Measurements from ENCODE around the gene CLEC3B.

The CLEC3B gene

GRCh38 chr3:45003859-45004258 lies 22.2 kb upstream of the CLEC3B start:
- no peak for DNase-seq

DNA sequence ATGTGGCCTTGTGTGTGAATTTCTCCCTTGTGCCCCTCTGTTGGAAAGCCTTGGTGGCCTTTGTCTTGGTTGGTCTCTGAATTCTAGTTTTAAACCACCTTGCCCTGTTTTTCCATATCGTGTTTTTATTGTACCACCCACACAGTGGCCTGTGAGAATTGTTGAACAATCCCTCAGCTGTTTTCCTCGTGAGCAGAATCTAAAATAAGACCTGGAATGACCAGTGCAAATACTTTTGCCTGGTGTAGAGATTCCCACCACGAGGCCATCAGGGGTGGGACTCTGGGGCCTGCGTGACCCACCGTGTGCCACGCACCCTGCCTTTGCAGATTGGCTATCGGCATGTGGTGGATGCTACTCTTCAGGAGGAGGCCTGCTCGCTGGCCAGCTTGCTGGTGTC lies 19.0 kb upstream of the CLEC3B start:
- no peak for DNase-seq

DNA sequence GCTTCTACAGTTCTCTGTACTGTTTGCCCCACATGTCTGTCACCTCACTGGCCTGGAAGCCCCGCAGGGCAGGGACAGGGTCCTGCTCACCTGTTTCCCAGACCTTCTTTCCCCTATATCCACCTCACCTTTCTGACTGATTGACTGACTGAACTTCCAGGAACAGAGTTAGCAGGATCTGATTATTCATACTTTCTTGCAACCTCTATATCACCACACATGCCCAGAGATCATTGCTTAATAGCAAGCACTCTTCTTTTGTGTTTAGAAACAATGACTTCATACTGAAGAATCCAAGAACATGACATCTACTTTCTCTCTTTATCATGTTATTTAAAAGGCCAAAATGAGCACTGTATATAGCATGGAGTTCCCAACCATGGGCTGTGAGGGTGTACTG lies 18.0 kb upstream of the CLEC3B start:
- no peak for DNase-seq

GRCh38 chr3:45009868-45010267 lies 16.2 kb upstream of the CLEC3B start:
- DNase-seq, result no peak

DNA sequence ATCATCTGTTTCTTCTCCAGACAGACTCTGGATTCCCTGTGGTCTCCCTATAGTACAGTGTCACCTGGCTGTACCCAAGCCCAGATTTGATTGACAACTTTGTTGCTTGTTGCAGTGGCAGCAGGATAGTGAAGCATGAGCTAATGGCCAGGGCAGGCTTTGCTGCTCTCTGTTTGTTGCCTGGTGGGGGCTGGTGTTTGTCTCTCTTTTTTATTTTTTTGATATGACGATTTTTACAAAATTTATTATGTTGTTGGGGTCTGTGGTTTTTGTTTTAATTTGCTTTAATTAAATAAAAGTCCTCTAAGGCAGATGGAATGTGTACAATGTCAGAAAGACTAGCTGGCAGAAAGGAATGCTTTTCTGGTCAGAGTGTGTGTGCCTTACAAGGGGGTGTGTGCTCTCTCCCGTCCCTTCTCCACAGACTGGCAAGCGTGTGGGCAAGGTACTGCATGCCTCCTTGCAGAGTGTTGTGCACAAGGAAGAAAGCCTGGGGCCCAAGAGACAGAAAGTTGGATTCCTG lies 15.2 kb upstream of the CLEC3B start:
- no peak for DNase-seq

DNA sequence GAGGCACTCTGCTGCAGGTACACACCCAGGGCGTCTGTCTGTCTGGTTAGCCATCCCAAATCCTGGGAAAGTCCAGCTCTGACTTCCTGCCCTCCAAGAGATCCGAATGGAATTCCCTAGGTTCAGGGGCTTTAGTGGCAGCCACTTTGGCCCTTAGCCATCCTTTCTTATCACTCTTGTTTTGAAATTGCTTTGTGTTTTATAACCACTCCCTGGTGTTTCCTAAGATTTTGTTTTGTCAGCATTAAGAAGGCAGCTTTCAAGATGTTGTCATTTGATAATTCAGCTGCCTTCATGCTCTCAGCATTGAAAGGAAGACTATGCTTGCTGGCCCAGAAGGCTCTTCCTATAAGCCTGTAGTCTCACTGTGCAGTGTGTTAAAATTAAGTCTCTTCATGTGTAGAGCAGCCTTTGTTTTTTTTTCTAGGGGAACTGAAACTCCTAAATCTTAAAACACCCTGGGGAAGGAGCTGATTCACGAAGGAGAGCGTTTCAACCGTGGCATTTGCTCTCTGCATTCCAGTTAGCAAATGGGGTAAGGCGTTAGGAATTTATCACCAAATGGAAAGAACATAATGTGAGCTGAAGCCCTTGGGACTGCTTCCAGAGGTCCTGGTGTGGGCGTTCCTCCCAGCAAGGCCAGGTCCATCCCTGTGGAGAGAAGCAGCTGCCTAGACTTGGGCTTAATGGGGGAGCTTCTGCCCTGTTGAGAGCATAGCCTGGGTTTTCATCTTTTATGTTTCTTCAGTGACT lies 14.2 kb upstream of the CLEC3B start:
- DNase-seq, result no peak

GRCh38 chr3:45012577-45012976 lies 13.5 kb upstream of the CLEC3B start:
- no peak for DNase-seq

- no peak for DNase-seq
These were observed 9.2 kb upstream of the CLEC3B start for GRCh38 chr3:45016916-45017315.

DNA sequence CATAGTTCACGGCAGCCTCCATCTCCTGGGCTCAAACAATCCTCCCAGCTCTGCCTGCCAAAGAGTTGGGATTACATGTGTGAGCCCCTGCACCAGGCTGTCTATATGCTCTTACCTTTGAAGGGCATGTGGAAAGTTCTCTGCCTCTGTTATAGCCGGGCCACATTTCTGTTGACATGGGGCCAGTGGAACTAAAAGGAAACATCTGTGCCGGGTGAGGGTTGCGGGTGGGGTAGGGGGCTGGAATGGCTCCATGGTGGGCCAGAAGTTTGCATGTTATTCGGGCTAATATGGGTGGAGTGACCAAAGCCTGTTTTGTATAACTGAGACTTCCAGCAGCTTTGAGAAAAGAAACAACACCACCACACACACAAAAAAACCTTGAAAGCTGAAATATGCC lies 8.3 kb upstream of the CLEC3B start:
- DNase-seq, result no peak

DNA sequence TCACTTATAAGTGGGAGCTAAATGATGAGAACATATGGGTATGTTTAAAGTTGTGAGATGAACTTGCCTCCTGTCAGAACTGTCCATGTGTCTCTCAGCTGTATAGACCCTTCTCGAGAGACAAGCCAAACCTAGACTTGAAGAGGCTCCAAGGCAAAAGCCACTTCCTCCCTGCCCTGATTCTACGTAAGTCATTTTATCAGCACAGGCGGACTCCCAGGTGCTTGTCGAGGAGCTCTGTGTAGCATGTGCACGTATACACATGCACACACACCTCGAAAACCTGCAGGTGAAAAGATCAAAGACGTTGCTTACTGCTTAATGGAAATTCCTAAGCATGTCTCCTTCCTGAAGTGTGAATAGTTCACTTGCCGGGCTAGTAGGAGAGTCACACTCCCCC lies 5.6 kb upstream of the CLEC3B start:
- no peak for DNase-seq

- DNase-seq, result no peak
These were observed 4.4 kb upstream of the CLEC3B start for GRCh38 chr3:45021524-45022297.

DNA sequence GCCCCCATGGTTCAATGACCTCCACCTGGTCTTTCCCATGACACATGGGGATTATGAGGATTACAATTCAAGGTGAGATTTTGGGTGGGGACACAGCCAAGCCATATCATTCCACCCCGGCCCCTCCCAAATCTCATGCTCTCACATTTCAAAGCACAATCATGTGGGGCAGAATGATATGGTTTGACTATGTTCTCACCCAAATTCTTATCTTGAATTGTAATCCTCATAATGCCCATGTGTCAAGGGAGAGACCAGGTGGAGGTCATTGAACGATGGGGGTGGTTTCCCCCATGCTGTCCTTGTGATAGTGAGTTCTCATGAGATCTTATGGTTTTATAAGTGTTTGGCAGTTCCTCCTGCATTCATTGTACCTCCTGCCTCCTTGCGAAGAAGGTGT lies 2.4 kb upstream of the CLEC3B start:
- no peak for DNase-seq

GRCh38 chr3:45024542-45025255 lies 1.4 kb upstream of the CLEC3B start:
- no peak for DNase-seq

GRCh38 chr3:45026957-45027356 lies 854 bp downstream of the CLEC3B start:
- no peak for DNase-seq

GRCh38 chr3:45027441-45027840 lies 1.3 kb downstream of the CLEC3B start:
- no peak for DNase-seq

DNA sequence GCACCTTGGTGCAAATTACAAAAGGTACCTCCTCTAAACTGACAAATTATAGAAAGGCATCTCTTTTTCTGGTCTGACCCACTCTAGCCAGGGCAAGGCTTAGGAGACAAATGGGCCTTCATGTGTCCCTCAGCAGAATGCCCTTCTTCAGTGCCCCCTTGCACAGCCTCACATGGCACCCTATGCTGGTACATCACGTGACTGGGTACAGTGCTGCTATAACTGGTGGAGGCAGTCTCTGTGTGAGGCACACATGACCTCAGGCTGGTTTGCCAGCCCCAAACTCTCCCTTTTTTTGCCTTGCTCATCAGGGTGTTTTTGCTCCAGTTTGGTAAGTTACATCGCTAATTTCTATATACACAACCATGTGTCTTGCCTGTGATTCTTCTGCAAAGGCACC lies 3.1 kb downstream of the CLEC3B start:
- DNase-seq, result no peak

DNA sequence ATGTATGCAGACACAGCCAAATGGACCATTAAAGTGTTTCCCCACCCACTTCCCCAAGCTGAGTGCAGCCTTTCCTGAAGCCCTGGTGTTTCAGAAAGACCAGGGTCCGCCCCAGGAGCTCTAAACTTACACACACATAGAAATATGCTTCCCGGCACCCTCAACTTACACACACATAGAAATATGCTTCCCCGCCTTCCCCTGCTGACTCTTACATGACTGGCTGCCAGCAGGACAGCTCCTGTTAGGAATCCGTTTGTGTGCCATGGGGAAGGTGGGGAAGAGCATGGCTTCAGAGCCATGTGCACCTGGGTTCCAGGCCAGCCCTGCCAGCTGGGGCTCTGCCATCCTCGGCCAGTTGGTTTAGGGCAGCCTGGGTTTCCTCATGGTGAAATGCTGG lies 3.6 kb downstream of the CLEC3B start:
- no peak for DNase-seq

- DNase-seq, result no peak
These were observed 5.4 kb downstream of the CLEC3B start for GRCh38 chr3:45031531-45031930.

- no peak for DNase-seq
These were observed 6.0 kb downstream of the CLEC3B start for GRCh38 chr3:45032113-45032512.

DNA sequence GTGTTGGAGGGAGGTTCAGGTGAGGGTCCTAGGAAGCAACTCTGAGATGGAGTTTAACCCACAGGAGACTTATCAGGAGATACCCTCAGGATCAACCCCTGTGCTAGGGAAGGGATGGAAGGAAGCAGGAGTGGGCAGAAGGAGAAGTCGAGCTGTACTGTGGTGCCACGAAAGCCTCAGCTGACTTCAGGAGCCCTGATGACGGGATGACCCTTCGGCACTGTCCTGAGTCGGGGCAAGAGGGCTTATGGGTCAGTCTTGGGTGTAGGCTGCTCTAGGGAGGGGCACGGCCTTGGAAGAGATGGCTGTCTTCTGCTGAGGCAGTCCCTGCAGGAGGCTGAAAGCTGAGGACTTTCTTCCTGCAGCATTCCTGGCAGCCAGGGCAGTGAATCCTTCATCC lies 7.7 kb downstream of the CLEC3B start:
- DNase-seq, result no peak

DNA sequence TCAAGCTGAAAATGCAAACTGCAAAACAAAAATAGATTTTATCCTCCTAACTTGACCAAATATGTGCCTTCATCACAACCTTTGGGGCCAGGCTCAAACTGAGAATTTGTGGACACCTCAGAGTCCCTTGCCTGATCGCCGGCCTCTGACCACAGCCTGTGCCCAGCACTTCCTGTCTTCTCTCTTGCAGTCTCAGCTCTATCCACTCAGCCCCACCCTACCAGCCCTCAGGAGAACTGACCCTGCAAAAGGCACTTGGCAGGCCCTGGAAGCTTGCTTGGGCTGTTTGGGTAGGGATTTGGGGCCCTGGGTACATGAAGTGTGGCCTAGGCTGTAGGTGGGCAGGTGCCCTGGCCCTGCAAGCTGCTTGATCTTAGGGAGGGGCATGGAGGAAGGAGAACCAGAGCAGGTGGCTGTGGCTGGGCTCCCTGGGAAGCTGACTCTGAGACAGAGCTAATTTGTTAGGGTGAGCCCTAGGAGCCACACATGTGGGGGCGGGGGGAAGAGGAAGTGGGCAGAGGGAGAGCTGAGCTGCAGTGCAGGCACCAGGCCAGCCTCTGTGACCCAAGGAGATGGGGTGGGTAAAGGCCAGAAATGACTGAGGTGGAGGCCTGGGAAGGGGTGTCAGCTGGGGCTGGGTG lies 8.6 kb downstream of the CLEC3B start:
- no peak for DNase-seq

DNA sequence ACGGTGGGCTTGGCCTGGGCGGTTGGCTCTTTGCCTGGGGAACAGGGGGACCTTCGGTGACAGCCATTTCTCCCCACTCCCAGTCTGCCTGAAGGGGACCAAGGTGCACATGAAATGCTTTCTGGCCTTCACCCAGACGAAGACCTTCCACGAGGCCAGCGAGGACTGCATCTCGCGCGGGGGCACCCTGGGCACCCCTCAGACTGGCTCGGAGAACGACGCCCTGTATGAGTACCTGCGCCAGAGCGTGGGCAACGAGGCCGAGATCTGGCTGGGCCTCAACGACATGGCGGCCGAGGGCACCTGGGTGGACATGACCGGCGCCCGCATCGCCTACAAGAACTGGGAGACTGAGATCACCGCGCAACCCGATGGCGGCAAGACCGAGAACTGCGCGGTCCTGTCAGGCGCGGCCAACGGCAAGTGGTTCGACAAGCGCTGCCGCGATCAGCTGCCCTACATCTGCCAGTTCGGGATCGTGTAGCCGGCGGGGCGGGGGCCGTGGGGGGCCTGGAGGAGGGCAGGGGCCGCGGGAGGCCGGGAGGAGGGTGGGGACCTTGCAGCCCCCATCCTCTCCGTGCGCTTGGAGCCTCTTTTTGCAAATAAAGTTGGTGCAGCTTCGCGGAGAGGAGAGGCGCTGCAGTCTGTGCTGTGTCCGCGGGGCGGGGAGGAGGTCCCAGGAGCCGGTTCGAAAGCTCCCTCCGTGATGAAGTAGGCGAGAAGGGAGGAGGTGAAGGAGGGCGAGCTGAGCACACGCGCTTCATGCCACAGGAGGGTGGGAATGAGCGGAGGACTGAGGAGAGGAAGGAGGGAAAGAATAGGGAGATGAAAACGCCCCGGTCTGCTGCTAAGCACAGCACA lies 9.6 kb downstream of the CLEC3B start:
- no peak for DNase-seq

All from DMS153 (cell line).